ENCODE data around the gene LY6G6F. TPM values are rescaled to one million over a fixed set of nuclear protein-coding genes. Genes with fewer than 3 reads are reported as not detected.

LY6G6F gene
- total RNA-seq, 2 donors from 2014 or later, result 3.7 TPM; not detected in 1

- Histone ChIP-seq H3K4me3 (no peak overlapping the region), H3K36me3 (peaks cover 4 to 14% of the 10 kb centered on the region in 2 donors), H3K27ac (peak overlapping the region; percentile 98 to 99), H3K4me1 (replicated peaks) (peaks cover 10% of the 10 kb centered on the region), H3K27me3 (replicated peaks; ENCODE audit: insufficient read depth) (no peaks in the 10 kb centered on the region), H3K9me3 (no peaks in the 10 kb centered on the region)
- intact Hi-C loops (cut with DNase I), result no loop called here
- no peak for DNase-seq (ENCODE audit: low spot score)
- TF ChIP-seq POLR2A (IDR thresholded peaks at IDR 0.05), result no peak
- no peak for TF ChIP-seq CTCF (IDR thresholded peaks at IDR 0.05)
- TF ChIP-seq POLR2AphosphoS5 (IDR thresholded peaks at IDR 0.05), result no peak
- 88% methylated on average over 11 of the region's 11 CpGs for WGBS
Measured at GRCh38 chr6:31730631-31731086, 24.0 kb downstream of the LY6G6F start.

GRCh38 chr6:31732029-31732428 is 25.4 kb downstream of the LY6G6F start:
- TF ChIP-seq POLR2A (IDR thresholded peaks at IDR 0.05), result no peak
- no peak for TF ChIP-seq POLR2AphosphoS5 (IDR thresholded peaks at IDR 0.05)
- no peak for TF ChIP-seq CTCF (IDR thresholded peaks at IDR 0.05)
- 71% methylated on average over 3 of the region's 3 CpGs for WGBS
- no peaks in the 10 kb centered on the region for H3K9me3 ChIP-seq
- H3K36me3 ChIP-seq, result peaks cover 4 to 14% of the 10 kb centered on the region in 2 donors
- no peak overlapping the region for H3K4me3 ChIP-seq
- H3K27me3 ChIP-seq (replicated peaks; ENCODE audit: insufficient read depth), result no peaks in the 10 kb centered on the region
- H3K4me1 ChIP-seq (replicated peaks), result peaks cover 16% of the 10 kb centered on the region
- intact Hi-C loops (cut with DNase I), result no loop called here
- DNase-seq (ENCODE audit: low spot score), result no peak
- peak overlapping the region in 1 of 2 donors; percentile 2 for H3K27ac ChIP-seq

- peak overlapping the region; percentile 94 to 98 for H3K27ac ChIP-seq
- peaks cover 4 to 14% of the 10 kb centered on the region in 2 donors for H3K36me3 ChIP-seq
- WGBS, result 76% methylated on average over 4 of the region's 4 CpGs
- intact Hi-C loops (cut with DNase I), result no loop called here
- no peaks in the 10 kb centered on the region for H3K27me3 ChIP-seq (replicated peaks; ENCODE audit: insufficient read depth)
- no peaks in the 10 kb centered on the region for H3K9me3 ChIP-seq
- DNase-seq (ENCODE audit: low spot score), result no peak
- H3K4me1 ChIP-seq (replicated peaks), result peaks cover 13% of the 10 kb centered on the region
- TF ChIP-seq POLR2AphosphoS5 (IDR thresholded peaks at IDR 0.05), result no peak
- no peak for TF ChIP-seq CTCF (IDR thresholded peaks at IDR 0.05)
- no peak for TF ChIP-seq POLR2A (IDR thresholded peaks at IDR 0.05)
- peak overlapping the region in 1 of 2 donors; percentile 78 for H3K4me3 ChIP-seq
Measured at GRCh38 chr6:31733734-31734133, 27.1 kb downstream of the LY6G6F start.

- H3K27ac ChIP-seq, result peak overlapping the region; percentile 94 to 98
- peak overlapping the region; percentile 61 to 78 for H3K4me3 ChIP-seq
- H3K9me3 ChIP-seq, result no peaks in the 10 kb centered on the region
- peaks cover 4 to 14% of the 10 kb centered on the region in 2 donors for H3K36me3 ChIP-seq
- 6% methylated on average over 2 of the region's 2 CpGs for WGBS
- no peak for TF ChIP-seq POLR2AphosphoS5 (IDR thresholded peaks at IDR 0.05)
- TF ChIP-seq POLR2A (IDR thresholded peaks at IDR 0.05), result no peak
- no peak for TF ChIP-seq CTCF (IDR thresholded peaks at IDR 0.05)
- H3K4me1 ChIP-seq (replicated peaks), result peaks cover 16% of the 10 kb centered on the region
- DNase-seq (ENCODE audit: low spot score), result no peak
- intact Hi-C loops (cut with DNase I), result no loop called here
- H3K27me3 ChIP-seq (replicated peaks; ENCODE audit: insufficient read depth), result no peaks in the 10 kb centered on the region
Measured at GRCh38 chr6:31734247-31734820, 27.7 kb downstream of the LY6G6F start.

All from prostate gland (tissue), 2 donors.